Muscle of leg (tissue), 11 donors: ENCODE measurements around the gene ANKRD2. TPM values are rescaled to one million over a fixed set of nuclear protein-coding genes. Genes with fewer than 3 reads are reported as not detected.
A peak's percentile ranks its signal among the peaks of the same experiment; 100 is the strongest.

Experiments
- DNase-seq: peaks from one replicate; pipeline ENCODE4 v3.0.0; 2013
- H3K27ac ChIP-seq: one replicate; pipeline ENCODE4 v1.5.1; 2013; ENCODE audit warnings: mild to moderate bottlenecking, low read length, control low read depth
- H3K27me3 ChIP-seq: one replicate; pipeline ENCODE4 v1.6.1; 2013; ENCODE audit warnings: low read length; ENCODE audit not compliant: control insufficient read depth, insufficient read depth
- H3K36me3 ChIP-seq: one replicate; pipeline ENCODE4 v1.6.1; 2013; ENCODE audit warnings: low read length; ENCODE audit not compliant: control insufficient read depth, insufficient read depth
- H3K4me1 ChIP-seq: one replicate; pipeline ENCODE4 v1.6.1; 2013; ENCODE audit warnings: low read length; ENCODE audit not compliant: control insufficient read depth, insufficient read depth
- H3K4me3 ChIP-seq: one replicate; pipeline ENCODE4 v1.5.1; 2013; ENCODE audit warnings: low read length, control low read depth
- H3K9me3 ChIP-seq: replicated peaks from 2 replicates; pipeline ENCODE4 v1.6.1; 2013; ENCODE audit warnings: low read depth, low read length; ENCODE audit not compliant: control insufficient read depth
- WGBS: methylation state at CpG from one replicate; pipeline ENCODE4 v1.1.5; 2013; ENCODE audit warnings: missing lambda C conversion rate; ENCODE audit not compliant: insufficient coverage; 5-methylcytosine and 5-hydroxymethylcytosine counted together
- polyA plus RNA-seq, 8 donors: library from polyadenylated mRNA; unstranded; fragments of 120-200 nt; gene quantifications; one replicate each; pipeline versions ENCODE4 v1.2.1 to v1.2.3, GENCODE V29; 2013; ENCODE audit warnings: inconsistent platforms in 1 of 8, low replicate concordance in 1 of 8; ENCODE audit not compliant: insufficient read length in 8 of 8, insufficient read depth in 1 of 8
- total RNA-seq: library from RNA; stranded (reverse); fragments of 120-200 nt; gene quantifications from one replicate; pipeline ENCODE4 v1.2.4, GENCODE V29; 2013

The ANKRD2 gene
- total and polyA plus RNA-seq, 9 donors, result 6.4 to 34.6 (median 16.3) TPM

- H3K36me3 ChIP-seq, result peaks cover 3% of the 10 kb centered on the region
- peaks cover 21% of the 10 kb centered on the region for H3K4me1 ChIP-seq
- no peak overlapping the region for H3K27ac ChIP-seq
- H3K9me3 ChIP-seq, result no peaks in the 10 kb centered on the region
- WGBS, result 70% methylated on average over 5 of the region's 6 CpGs
- no peaks in the 10 kb centered on the region for H3K27me3 ChIP-seq
- DNase-seq, result no peak
- no peak overlapping the region for H3K4me3 ChIP-seq
These were observed 38.7 kb upstream of the ANKRD2 start for GRCh38 chr10:97533888-97534287.

- H3K36me3 ChIP-seq, result peaks cover 3% of the 10 kb centered on the region
- H3K4me3 ChIP-seq, result no peak overlapping the region
- peaks cover 25% of the 10 kb centered on the region for H3K4me1 ChIP-seq
- WGBS, result 95% methylated on average over 2 of the region's 6 CpGs
- no peaks in the 10 kb centered on the region for H3K9me3 ChIP-seq
- H3K27me3 ChIP-seq, result no peaks in the 10 kb centered on the region
- no peak for DNase-seq
- H3K27ac ChIP-seq, result no peak overlapping the region
These were observed 37.7 kb upstream of the ANKRD2 start for GRCh38 chr10:97534746-97535367.

- H3K4me3 ChIP-seq, result no peak overlapping the region
- no peak for DNase-seq
- no peaks in the 10 kb centered on the region for H3K9me3 ChIP-seq
- WGBS, result no CpG with 5 or more reads among the region's 5 CpGs
- peaks cover 46% of the 10 kb centered on the region for H3K4me1 ChIP-seq
- peaks cover 3% of the 10 kb centered on the region for H3K36me3 ChIP-seq
- H3K27me3 ChIP-seq, result no peaks in the 10 kb centered on the region
- H3K27ac ChIP-seq, result no peak overlapping the region
These were observed 35.3 kb upstream of the ANKRD2 start for GRCh38 chr10:97537186-97537869.

- H3K9me3 ChIP-seq, result no peaks in the 10 kb centered on the region
- H3K4me1 ChIP-seq, result peaks cover 49% of the 10 kb centered on the region
- peaks cover 3% of the 10 kb centered on the region for H3K36me3 ChIP-seq
- WGBS, result 42% methylated on average over 3 of the region's 4 CpGs
- H3K27ac ChIP-seq, result peak overlapping the region; percentile 7
- H3K27me3 ChIP-seq, result no peaks in the 10 kb centered on the region
- H3K4me3 ChIP-seq, result no peak overlapping the region
- DNase-seq, result no peak
These were observed 34.2 kb upstream of the ANKRD2 start for GRCh38 chr10:97538411-97538810.

- H3K27ac ChIP-seq, result peak overlapping the region; percentile 7
- peaks cover 49% of the 10 kb centered on the region for H3K4me1 ChIP-seq
- no peaks in the 10 kb centered on the region for H3K9me3 ChIP-seq
- peaks cover 3% of the 10 kb centered on the region for H3K36me3 ChIP-seq
- WGBS, result 80% methylated on average over 2 of the region's 4 CpGs
- no peak for DNase-seq
- H3K4me3 ChIP-seq, result no peak overlapping the region
- H3K27me3 ChIP-seq, result no peaks in the 10 kb centered on the region
These were observed 33.7 kb upstream of the ANKRD2 start for GRCh38 chr10:97538839-97539238.

- no peaks in the 10 kb centered on the region for H3K27me3 ChIP-seq
- 20% methylated on average over 1 of the region's 6 CpGs for WGBS
- peak; percentile 58 for DNase-seq
- H3K4me1 ChIP-seq, result peaks cover 47% of the 10 kb centered on the region
- peak overlapping the region; percentile 64 for H3K27ac ChIP-seq
- no peaks in the 10 kb centered on the region for H3K9me3 ChIP-seq
- H3K4me3 ChIP-seq, result no peak overlapping the region
- H3K36me3 ChIP-seq, result peaks cover 3% of the 10 kb centered on the region
These were observed 32.9 kb upstream of the ANKRD2 start for GRCh38 chr10:97539523-97540200.

GRCh38 chr10:97540669-97541500 lies 31.7 kb upstream of the ANKRD2 start:
- peaks cover 47% of the 10 kb centered on the region for H3K4me1 ChIP-seq
- DNase-seq, result peak; percentile 44
- no peak overlapping the region for H3K4me3 ChIP-seq
- H3K27me3 ChIP-seq, result no peaks in the 10 kb centered on the region
- H3K27ac ChIP-seq, result peak overlapping the region; percentile 64
- H3K9me3 ChIP-seq, result no peaks in the 10 kb centered on the region
- peaks cover 3% of the 10 kb centered on the region for H3K36me3 ChIP-seq
- WGBS, result 63% methylated on average over 7 of the region's 14 CpGs

GRCh38 chr10:97542169-97543024 lies 30.2 kb upstream of the ANKRD2 start:
- Histone ChIP-seq H3K9me3 (no peaks in the 10 kb centered on the region), H3K4me1 (peaks cover 61% of the 10 kb centered on the region), H3K27me3 (no peaks in the 10 kb centered on the region), H3K4me3 (no peak overlapping the region), H3K27ac (peak overlapping the region; percentile 97), H3K36me3 (no peaks in the 10 kb centered on the region)
- DNase-seq, result peak; percentile 98
- 31% methylated on average over 6 of the region's 9 CpGs for WGBS

- Histone ChIP-seq H3K27me3 (no peaks in the 10 kb centered on the region), H3K4me1 (peaks cover 67% of the 10 kb centered on the region), H3K9me3 (no peaks in the 10 kb centered on the region), H3K4me3 (no peak overlapping the region), H3K36me3 (no peaks in the 10 kb centered on the region), H3K27ac (peak overlapping the region; percentile 97)
- 39% methylated on average over 8 of the region's 10 CpGs for WGBS
- DNase-seq, result peak; percentile 87
These were observed 29.5 kb upstream of the ANKRD2 start for GRCh38 chr10:97543025-97543546.
